SK-N-MC (cell line): ENCODE results near the gene LGALS7B.
"Not testable (repeated sequence)": the region's sequence is repeated elsewhere in the genome, so short reads cannot be mapped to it uniquely, and the experiment has no call there.

Experiments
- DNase-seq: peaks from one replicate; pipeline ENCODE4 v3.0.0-alpha.2; 2011; ENCODE audit warnings: low read depth, low spot score
- H3K27ac ChIP-seq: fragments of 200-600 bp; sonication (generic); 2 replicates; pipeline ENCODE4 v1.5.1; 2016; ENCODE audit warnings: mixed run types
- H3K36me3 ChIP-seq: fragments of 200-600 bp; sonication (generic); 2 replicates; pipeline ENCODE4 v1.6.1; 2017; ENCODE audit warnings: antibody characterized with exemption, low read length, mixed read lengths; ENCODE audit not compliant: insufficient read depth
- H3K4me3 ChIP-seq: fragments of 200-600 bp; sonication (generic); 2 replicates; pipeline ENCODE4 v1.5.1; 2016
- H3K9ac ChIP-seq: fragments of 200-600 bp; sonication (generic); 2 replicates; pipeline ENCODE4 v1.8.0; 2017; ENCODE audit warnings: mixed run types, mixed read lengths; ENCODE audit not compliant: insufficient read length
- H3K9me3 ChIP-seq: fragments of 200-600 bp; sonication (generic); 2 replicates; pipeline ENCODE4 v1.6.1; 2017; ENCODE audit warnings: low read depth, mild to moderate bottlenecking, antibody characterized with exemption, low read length, moderate library complexity, mixed read lengths
- EZH2 ChIP-seq: fragments of 200-600 bp; sonication (generic); IDR thresholded peaks from one replicate; pipeline ENCODE4 v1.6.1; 2017; ENCODE audit warnings: antibody characterized with exemption
- FOXP2 ChIP-seq: optimal IDR thresholded peaks from 2 replicates; pipeline ENCODE3; 2011; ENCODE audit warnings: mild to moderate bottlenecking, moderate library complexity; ENCODE audit not compliant: insufficient read depth; ENCODE audit errors: extremely low read length, control extremely low read depth
- POLR2AphosphoS5 ChIP-seq: IDR thresholded peaks from 2 replicates; pipeline ENCODE4 v1.6.1; 2012; ENCODE audit warnings: mild to moderate bottlenecking, low read depth, low read length, borderline replicate concordance

The LGALS7B gene

DNA sequence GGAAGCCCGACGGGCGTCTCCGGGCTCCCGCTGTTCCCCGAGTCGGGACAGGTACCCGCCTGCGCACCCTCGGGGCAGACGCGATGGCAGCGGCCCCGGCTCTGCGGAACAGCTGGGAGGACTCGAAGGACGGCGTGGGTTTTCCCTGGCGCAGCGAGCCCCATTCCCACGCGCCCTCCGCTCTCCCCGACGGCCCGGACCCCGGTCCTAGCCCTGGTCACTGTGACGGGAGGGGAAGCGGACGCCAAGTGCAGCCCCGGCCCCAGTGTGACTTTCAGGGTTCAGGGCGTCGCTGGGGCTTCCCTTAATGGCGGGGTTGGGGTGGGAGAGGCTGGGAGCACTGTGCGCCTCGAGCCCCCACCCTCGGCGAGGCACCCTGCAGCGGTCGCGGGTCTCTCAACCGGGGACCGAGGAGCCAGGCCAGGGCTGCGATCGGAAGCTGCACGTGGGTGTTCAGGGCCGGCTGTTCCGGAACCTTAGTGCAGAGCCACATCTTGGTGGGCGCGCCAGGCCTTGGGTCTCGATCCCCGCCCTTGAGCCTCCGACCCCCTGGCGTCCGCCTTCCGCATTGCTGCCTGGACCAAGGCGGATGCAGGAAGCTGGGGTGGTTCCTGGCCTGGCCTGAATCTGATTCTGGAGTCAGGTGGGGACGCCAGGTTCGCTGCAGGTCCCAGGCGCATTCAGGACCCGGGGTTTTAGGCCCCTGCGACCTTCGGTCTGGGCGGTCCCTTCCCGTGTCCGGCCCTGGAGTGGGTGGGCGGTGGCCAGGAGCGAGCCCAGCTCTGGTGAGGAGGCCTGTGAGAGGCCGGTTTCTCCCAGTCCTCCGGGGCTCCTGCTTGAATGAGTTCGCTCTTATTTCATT is 3.5 kb downstream of the LGALS7B start:
- no peaks in the 10 kb centered on the region for H3K9me3 ChIP-seq
- H3K36me3 ChIP-seq, result no peaks in the 10 kb centered on the region
- H3K4me3 ChIP-seq, result no peak overlapping the region
- no peak for DNase-seq
- no peak overlapping the region for H3K27ac ChIP-seq
- no peak for TF ChIP-seq EZH2
- no peak for TF ChIP-seq POLR2AphosphoS5
- no peak for TF ChIP-seq FOXP2
- no peak overlapping the region for H3K9ac ChIP-seq

DNA sequence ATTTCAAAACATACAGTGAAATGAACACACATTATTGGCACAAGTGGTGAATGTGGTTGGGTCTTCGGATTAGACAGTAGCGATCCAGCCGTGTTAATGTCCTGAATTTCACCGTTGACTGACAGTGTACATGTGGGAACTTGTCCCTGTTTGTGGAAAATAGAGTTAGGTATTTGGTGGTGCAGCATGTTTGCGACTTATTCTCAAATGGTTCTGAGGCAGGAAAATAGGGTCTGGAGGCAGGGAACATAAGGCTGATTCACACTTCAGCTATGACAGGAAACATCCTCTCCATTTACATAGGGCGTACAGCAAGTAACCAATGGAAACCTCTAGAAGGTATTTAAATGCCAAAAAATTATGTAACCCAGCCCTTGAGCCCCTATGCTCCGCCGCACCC is 4.2 kb downstream of the LGALS7B start:
- TF ChIP-seq FOXP2, result no peak
- TF ChIP-seq EZH2, result no peak
- TF ChIP-seq POLR2AphosphoS5, result no peak
- no peak for DNase-seq
- no peak overlapping the region for H3K27ac ChIP-seq
- H3K9me3 ChIP-seq, result no peaks in the 10 kb centered on the region
- H3K36me3 ChIP-seq, result no peaks in the 10 kb centered on the region
- no peak overlapping the region for H3K9ac ChIP-seq
- H3K4me3 ChIP-seq, result no peak overlapping the region

DNA sequence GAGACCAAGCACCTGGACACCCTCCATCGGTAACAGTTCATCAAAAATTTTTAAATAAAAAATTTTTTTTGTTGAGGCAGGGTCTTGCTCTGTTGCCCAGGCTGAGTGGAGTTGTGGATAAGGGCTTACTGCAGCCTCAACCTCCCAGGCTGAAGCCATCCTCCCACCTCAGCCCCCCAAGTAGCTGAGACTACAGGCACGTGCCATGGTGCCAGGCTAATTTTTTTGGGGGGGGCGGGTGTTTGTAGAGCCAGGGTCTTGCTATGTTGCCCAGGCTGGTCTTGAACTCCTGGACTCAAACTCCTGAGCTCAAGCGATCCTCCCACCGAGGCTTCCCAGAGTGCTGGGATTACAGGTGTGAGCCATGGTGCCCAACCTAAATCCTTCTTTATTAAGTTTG is 4.7 kb downstream of the LGALS7B start:
- no peak for TF ChIP-seq POLR2AphosphoS5
- TF ChIP-seq EZH2, result no peak
- no peak for TF ChIP-seq FOXP2
- DNase-seq, result no peak
- Histone ChIP-seq H3K4me3 (no peak overlapping the region), H3K9ac (no peak overlapping the region), H3K27ac (no peak overlapping the region), H3K9me3 (no peaks in the 10 kb centered on the region), H3K36me3 (no peaks in the 10 kb centered on the region)

DNA sequence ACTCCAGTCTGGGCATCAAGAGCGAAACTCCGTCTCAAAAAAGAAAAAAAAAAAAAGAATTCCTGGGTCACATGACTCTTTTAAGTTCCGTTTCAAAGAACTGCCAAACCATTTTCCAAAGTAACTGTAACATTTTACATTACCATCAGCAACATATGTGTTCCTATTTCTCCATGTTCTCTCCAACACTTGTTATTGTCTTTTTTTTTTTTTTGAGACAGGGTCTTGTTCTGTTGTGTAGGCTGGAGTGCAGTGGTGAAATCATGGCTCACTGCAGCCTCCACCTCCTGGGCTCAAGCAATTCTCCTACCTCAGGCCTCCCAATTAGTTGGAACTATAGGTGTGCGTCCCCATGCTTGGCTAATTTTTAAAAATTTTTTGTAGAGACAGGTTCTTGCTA is 6.5 kb downstream of the LGALS7B start:
- no peak for TF ChIP-seq FOXP2
- no peak for TF ChIP-seq EZH2
- TF ChIP-seq POLR2AphosphoS5, result no peak
- no peaks in the 10 kb centered on the region for H3K36me3 ChIP-seq
- no peak overlapping the region for H3K27ac ChIP-seq

DNA sequence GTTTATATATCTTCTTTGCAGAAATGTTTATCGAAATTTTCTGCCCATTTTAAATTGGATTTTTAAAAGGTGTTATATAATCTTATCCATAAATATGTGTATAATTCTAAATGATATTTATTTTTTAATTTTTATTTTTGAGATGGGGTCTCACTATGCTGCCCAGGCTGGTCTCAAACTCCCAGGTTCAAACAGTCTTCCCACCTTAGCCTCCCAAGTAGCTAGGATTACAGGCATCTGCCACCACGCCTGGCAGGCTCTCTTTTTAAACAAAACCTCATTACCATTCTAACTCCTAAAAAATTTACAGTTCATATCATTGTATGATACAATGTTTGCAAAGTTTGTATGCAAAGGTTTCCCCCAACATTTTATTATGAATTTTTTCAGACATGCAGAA is 7.2 kb downstream of the LGALS7B start:
- no peak overlapping the region for H3K4me3 ChIP-seq
- no peak overlapping the region for H3K9ac ChIP-seq
- no peak overlapping the region for H3K27ac ChIP-seq
- DNase-seq, result no peak
- no peaks in the 10 kb centered on the region for H3K9me3 ChIP-seq
- no peak for TF ChIP-seq POLR2AphosphoS5
- no peak for TF ChIP-seq FOXP2
- no peak for TF ChIP-seq EZH2
- H3K36me3 ChIP-seq, result no peaks in the 10 kb centered on the region

More for the DNA sequence above, 6.5 kb downstream of the LGALS7B start:
- Histone ChIP-seq H3K9ac (no peak overlapping the region), H3K4me3 (no peak overlapping the region), H3K9me3 (no peaks in the 10 kb centered on the region)
- DNase-seq, result no peak

DNA sequence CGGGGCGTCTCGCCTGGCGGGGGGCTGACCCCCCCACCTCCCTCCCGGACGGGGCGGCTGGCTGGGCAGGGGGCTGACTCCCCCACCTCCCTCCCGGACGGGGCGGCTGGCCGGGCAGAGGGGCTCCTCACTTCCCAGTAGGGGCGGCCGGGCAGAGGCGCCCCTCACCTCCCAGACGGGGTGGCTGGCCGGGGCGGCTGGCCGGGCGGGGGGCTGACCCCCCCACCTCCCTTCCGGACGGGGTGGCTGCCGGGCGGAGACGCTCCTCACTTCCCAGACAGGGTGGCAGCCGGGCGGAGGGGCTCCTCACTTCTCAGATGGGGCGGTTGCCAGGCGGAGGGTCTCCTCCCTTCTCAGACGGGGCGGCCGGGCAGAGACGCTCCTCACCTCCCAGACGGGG is 8.8 kb downstream of the LGALS7B start:
- not testable (repeated sequence) for DNase-seq, H3K27ac ChIP-seq, H3K9me3 ChIP-seq, H3K9ac ChIP-seq, H3K4me3 ChIP-seq, H3K36me3 ChIP-seq

DNA sequence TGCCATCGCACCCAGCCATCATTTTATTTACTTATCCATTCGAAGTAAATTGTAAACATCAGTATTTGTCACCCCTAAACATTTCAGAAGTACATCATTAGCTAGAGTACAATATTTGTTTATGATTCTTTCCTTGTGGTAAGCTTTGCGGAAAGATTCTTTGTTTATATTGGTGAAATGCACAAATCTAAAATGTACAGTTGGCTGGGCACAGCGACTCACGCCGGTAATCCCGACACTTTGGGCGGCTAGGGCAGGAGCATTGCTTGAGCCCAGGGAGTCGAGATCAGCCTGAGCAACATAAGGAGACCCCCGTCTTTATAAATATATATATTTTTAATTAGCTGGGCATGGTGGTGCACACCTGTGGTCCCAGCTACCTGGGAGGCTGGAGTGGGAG is 10.1 kb downstream of the LGALS7B start:
- no peaks in the 10 kb centered on the region for H3K9me3 ChIP-seq
- H3K9ac ChIP-seq, result no peak overlapping the region
- DNase-seq, result no peak
- H3K36me3 ChIP-seq, result no peaks in the 10 kb centered on the region
- no peak overlapping the region for H3K4me3 ChIP-seq
- H3K27ac ChIP-seq, result no peak overlapping the region
- TF ChIP-seq POLR2AphosphoS5 (no peak), EZH2 (no peak), FOXP2 (no peak)

DNA sequence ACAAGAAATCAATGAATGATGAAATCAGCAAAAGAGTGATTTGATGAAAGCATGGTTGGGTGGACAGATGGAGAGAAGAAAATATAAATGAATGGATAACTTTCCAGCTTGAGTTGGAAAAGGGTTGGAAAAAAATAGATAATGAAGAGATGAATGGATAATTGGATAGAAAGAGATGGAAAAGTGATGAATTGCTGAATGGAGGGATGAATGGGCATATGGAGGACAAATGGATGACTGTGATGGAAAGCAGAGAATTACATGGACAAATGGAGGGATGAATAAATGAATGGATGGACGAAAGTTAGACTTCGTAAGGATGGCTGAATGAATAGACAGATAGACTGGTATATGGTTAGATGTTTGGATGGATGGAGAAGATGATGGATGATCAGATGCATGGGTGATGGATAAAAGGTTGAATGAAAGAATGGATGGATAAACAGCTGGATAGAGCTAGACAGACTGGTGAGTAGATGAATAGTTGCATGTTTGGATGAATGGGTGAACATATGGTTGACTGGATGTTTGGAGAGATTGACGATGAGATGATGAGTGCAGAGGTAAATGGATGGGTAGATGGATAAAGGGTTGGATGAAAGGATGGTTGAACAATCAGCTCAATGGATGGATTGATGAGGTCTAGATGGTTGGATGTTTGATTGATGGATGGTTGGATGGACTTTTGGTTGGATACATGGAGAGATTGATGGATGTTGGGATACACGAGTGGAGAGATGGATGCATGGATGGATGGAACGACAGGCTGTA is 11.8 kb downstream of the LGALS7B start:
- no peaks in the 10 kb centered on the region for H3K36me3 ChIP-seq
- no peak overlapping the region for H3K27ac ChIP-seq
- no peak overlapping the region for H3K9ac ChIP-seq
- no peaks in the 10 kb centered on the region for H3K9me3 ChIP-seq
- H3K4me3 ChIP-seq, result no peak overlapping the region
- no peak for DNase-seq
- TF ChIP-seq FOXP2, result no peak
- no peak for TF ChIP-seq POLR2AphosphoS5
- TF ChIP-seq EZH2, result no peak
